Measurements from ENCODE around the gene GJB1. TPM values are rescaled to one million over a fixed set of nuclear protein-coding genes. Genes with fewer than 3 reads are reported as not detected.

The GJB1 gene
- polyA plus RNA-seq, 1 donor (not counting 4 experiments of a cell fraction or from before 2014, with no cell fraction given) = not detected

GRCh38 chrX:71217298-71217697, 5.7 kb upstream of the GJB1 start:
- no peak for FAIRE-seq
- TF ChIP-seq EZH2 (IDR thresholded peaks at IDR 0.05; ENCODE audit: low read length) = no peak
- TF ChIP-seq, protein P1, sequence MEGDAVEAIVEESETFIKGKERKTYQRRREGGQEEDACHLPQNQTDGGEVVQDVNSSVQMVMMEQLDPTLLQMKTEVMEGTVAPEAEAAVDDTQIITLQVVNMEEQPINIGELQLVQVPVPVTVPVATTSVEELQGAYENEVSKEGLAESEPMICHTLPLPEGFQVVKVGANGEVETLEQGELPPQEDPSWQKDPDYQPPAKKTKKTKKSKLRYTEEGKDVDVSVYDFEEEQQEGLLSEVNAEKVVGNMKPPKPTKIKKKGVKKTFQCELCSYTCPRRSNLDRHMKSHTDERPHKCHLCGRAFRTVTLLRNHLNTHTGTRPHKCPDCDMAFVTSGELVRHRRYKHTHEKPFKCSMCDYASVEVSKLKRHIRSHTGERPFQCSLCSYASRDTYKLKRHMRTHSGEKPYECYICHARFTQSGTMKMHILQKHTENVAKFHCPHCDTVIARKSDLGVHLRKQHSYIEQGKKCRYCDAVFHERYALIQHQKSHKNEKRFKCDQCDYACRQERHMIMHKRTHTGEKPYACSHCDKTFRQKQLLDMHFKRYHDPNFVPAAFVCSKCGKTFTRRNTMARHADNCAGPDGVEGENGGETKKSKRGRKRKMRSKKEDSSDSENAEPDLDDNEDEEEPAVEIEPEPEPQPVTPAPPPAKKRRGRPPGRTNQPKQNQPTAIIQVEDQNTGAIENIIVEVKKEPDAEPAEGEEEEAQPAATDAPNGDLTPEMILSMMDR (optimal IDR thresholded peaks at IDR 0.05 in 1 of 3, IDR thresholded peaks at IDR 0.05 in 1 of 3, conservative IDR thresholded peaks at IDR 0.05 in 1 of 3; ENCODE audit: extremely low read depth in 1 of 3, insufficient read depth in 2 of 3, low read length in 3 of 3) = no peak
- dilution Hi-C loops (cut with MboI; ENCODE audit: extremely low pct_ligation_motif_present, low sequenced_read_pairs) = no loop called here

DNA sequence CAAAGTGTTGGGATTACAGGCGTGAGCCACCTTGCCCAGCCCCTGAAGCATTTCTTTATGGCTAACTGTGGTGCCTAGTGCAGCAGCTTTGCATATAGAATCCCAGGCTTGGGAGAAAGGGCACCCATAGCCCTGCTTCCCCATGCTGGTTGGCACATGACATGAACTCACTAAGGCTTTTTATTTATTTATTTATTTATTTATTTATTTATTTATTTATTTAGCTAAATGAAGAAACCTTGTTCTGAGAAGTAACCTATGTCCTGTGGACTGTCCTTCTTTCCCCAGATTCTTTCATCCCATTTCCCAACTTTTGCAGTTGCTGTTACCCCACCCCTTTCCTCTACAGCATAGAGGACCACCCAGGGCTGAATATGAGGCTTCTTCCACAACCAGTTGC, 1.9 kb upstream of the GJB1 start:
- Histone ChIP-seq H3K9me3 (ENCODE audit: control insufficient read depth, low read depth, low read length) (no peaks in the 10 kb centered on the region), H3K27me3 (ENCODE audit: control insufficient read depth, extremely low read depth, insufficient read depth, low read length) (no peaks in the 10 kb centered on the region), H2AFZ (ENCODE audit: control insufficient read depth, low read length) (no peak overlapping the region), H3K9me1 (ENCODE audit: control insufficient read depth, extremely low read depth, insufficient read depth, low read length) (no peaks in the 10 kb centered on the region), H3K27ac (ENCODE audit: control insufficient read depth, insufficient read depth, low read length) (no peak overlapping the region), H3K36me3 (ENCODE audit: control insufficient read depth in 2 of 2, extremely low read depth in 1 of 2, insufficient read depth in 2 of 2, low read length in 2 of 2) (no peaks in the 10 kb centered on the region), H3K79me2 (ENCODE audit: control insufficient read depth, insufficient read depth, low read length) (no peaks in the 10 kb centered on the region), H3K4me2 (ENCODE audit: control insufficient read depth, extremely low read depth, insufficient read depth, low read depth, low read length) (no peak overlapping the region), H4K20me1 (ENCODE audit: control insufficient read depth, extremely low read depth, insufficient read depth, low read length) (no peaks in the 10 kb centered on the region), H3K4me3 (ENCODE audit: control insufficient read depth in 2 of 3, extremely low read depth in 1 of 3, insufficient read depth in 2 of 3, low read depth in 1 of 3, low read length in 3 of 3) (no peak overlapping the region), H3K9ac (ENCODE audit: control insufficient read depth, extremely low read depth, insufficient read depth, low read length) (no peak overlapping the region), H3K4me1 (ENCODE audit: control insufficient read depth, extremely low read depth, insufficient read depth, low read length) (no peaks in the 10 kb centered on the region)
- DNase-seq (ENCODE audit: low read depth, low spot score) (no peak), FAIRE-seq (no peak)
- TF ChIP-seq, protein P1 (optimal IDR thresholded peaks at IDR 0.05 in 1 of 3, IDR thresholded peaks at IDR 0.05 in 1 of 3, conservative IDR thresholded peaks at IDR 0.05 in 1 of 3; ENCODE audit: extremely low read depth in 1 of 3, insufficient read depth in 2 of 3, low read length in 3 of 3) = no peak
- TF ChIP-seq EZH2 (IDR thresholded peaks at IDR 0.05; ENCODE audit: low read length) = no peak
- dilution Hi-C loops (cut with MboI; ENCODE audit: extremely low pct_ligation_motif_present, low sequenced_read_pairs) = no loop called here

More at GRCh38 chrX:71217298-71217697, 5.7 kb upstream of the GJB1 start:
- H3K27me3 ChIP-seq (ENCODE audit: control insufficient read depth, extremely low read depth, insufficient read depth, low read length) = no peaks in the 10 kb centered on the region
- no peaks in the 10 kb centered on the region for H3K9me1 ChIP-seq (ENCODE audit: control insufficient read depth, extremely low read depth, insufficient read depth, low read length)
- H3K27ac ChIP-seq (ENCODE audit: control insufficient read depth, insufficient read depth, low read length) = no peak overlapping the region
- H3K36me3 ChIP-seq (ENCODE audit: control insufficient read depth in 2 of 2, extremely low read depth in 1 of 2, insufficient read depth in 2 of 2, low read length in 2 of 2) = no peaks in the 10 kb centered on the region
- no peak overlapping the region for H2AFZ ChIP-seq (ENCODE audit: control insufficient read depth, low read length)
- no peak overlapping the region for H3K4me3 ChIP-seq (ENCODE audit: control insufficient read depth in 2 of 3, extremely low read depth in 1 of 3, insufficient read depth in 2 of 3, low read depth in 1 of 3, low read length in 3 of 3)
- H3K4me2 ChIP-seq (ENCODE audit: control insufficient read depth, extremely low read depth, insufficient read depth, low read depth, low read length) = no peak overlapping the region
- H3K9me3 ChIP-seq (ENCODE audit: control insufficient read depth, low read depth, low read length) = no peaks in the 10 kb centered on the region
- DNase-seq (ENCODE audit: low read depth, low spot score) = no peak
- H3K79me2 ChIP-seq (ENCODE audit: control insufficient read depth, insufficient read depth, low read length) = no peaks in the 10 kb centered on the region
- H3K9ac ChIP-seq (ENCODE audit: control insufficient read depth, extremely low read depth, insufficient read depth, low read length) = no peak overlapping the region
- H4K20me1 ChIP-seq (ENCODE audit: control insufficient read depth, extremely low read depth, insufficient read depth, low read length) = no peaks in the 10 kb centered on the region
- H3K4me1 ChIP-seq (ENCODE audit: control insufficient read depth, extremely low read depth, insufficient read depth, low read length) = no peaks in the 10 kb centered on the region
